ENCODE measurements around the gene GRIA3. TPM values are rescaled to one million over a fixed set of nuclear protein-coding genes. Genes with fewer than 3 reads are reported as not detected.

GRIA3 gene
- total and polyA plus RNA-seq, 2 experiments from 2014 or later = 1.9 to 2.9 TPM

DNA sequence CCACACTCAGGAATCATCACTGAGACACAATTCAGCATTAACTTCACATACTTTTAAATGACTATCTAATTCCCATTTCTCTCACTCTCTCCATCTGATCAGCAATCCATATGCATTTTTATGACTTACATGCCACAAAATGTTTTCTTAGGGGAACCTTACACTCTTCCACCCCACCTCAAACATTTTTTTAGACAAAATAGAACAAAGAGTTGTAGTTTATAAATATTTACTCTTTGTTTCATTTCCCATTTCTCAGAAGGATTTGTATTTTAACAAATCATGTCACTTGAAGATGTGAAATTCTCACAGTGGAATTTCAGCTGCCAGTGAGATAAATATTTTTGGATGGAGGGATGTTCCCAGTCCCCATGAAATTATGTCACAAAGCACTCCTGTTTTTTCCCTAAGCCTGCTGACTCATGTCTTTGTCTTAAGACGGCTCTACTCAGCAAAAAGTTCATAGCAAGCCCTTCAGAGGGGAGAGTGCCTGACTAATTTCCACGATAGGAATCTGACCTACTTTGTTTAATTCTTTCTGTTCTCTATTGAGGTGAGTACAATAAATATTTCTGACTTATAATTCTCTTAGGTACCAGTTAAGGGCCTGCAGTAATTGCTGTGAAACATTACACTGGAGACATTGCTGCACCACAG is 291.1 kb downstream of the GRIA3 start:
- no peaks in the 10 kb centered on the region for H3K4me1 ChIP-seq (ENCODE audit: insufficient read depth)
- no peaks in the 10 kb centered on the region for H3K27me3 ChIP-seq
- H3K9me2 ChIP-seq (replicated peaks; ENCODE audit: insufficient read depth) = no peaks in the 10 kb centered on the region
- no peaks in the 10 kb centered on the region for H4K20me1 ChIP-seq (ENCODE audit: insufficient read depth, poor library complexity, severe bottlenecking)
- H3K27ac ChIP-seq = no peak overlapping the region
- H3K79me2 ChIP-seq = no peaks in the 10 kb centered on the region
- H3K9me3 ChIP-seq (ENCODE audit: low read depth) = no peaks in the 10 kb centered on the region
- no peak for DNase-seq (ENCODE audit: low spot score)
- TF ChIP-seq, protein P1, sequence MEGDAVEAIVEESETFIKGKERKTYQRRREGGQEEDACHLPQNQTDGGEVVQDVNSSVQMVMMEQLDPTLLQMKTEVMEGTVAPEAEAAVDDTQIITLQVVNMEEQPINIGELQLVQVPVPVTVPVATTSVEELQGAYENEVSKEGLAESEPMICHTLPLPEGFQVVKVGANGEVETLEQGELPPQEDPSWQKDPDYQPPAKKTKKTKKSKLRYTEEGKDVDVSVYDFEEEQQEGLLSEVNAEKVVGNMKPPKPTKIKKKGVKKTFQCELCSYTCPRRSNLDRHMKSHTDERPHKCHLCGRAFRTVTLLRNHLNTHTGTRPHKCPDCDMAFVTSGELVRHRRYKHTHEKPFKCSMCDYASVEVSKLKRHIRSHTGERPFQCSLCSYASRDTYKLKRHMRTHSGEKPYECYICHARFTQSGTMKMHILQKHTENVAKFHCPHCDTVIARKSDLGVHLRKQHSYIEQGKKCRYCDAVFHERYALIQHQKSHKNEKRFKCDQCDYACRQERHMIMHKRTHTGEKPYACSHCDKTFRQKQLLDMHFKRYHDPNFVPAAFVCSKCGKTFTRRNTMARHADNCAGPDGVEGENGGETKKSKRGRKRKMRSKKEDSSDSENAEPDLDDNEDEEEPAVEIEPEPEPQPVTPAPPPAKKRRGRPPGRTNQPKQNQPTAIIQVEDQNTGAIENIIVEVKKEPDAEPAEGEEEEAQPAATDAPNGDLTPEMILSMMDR (IDR thresholded peaks at IDR 0.05; ENCODE audit: poor library complexity) = no peak
- no peak for TF ChIP-seq EZH2phosphoT487 (IDR thresholded peaks at IDR 0.05; ENCODE audit: low read depth, severe bottlenecking, unreplicated experiment)
- no peak for TF ChIP-seq EZH2 (IDR thresholded peaks at IDR 0.05; ENCODE audit: borderline replicate concordance)
- no peak overlapping the region for H3K4me2 ChIP-seq
- 41% methylated on average over 2 of the region's 2 CpGs for WGBS (ENCODE audit: low lambda C conversion rate, missing lambda C conversion rate)
- H2AFZ ChIP-seq = no peak overlapping the region
- no peak overlapping the region for H3K4me3 ChIP-seq
- no peaks in the 10 kb centered on the region for H3K36me3 ChIP-seq (replicated peaks; ENCODE audit: insufficient read depth, low read depth)

GRCh38 chrX:123476611-123477219 is 292.6 kb downstream of the GRIA3 start:
- H4K20me1 ChIP-seq (ENCODE audit: insufficient read depth, poor library complexity, severe bottlenecking) = no peaks in the 10 kb centered on the region
- H3K27ac ChIP-seq = no peak overlapping the region
- H3K27me3 ChIP-seq = no peaks in the 10 kb centered on the region
- no peak overlapping the region for H2AFZ ChIP-seq
- no peaks in the 10 kb centered on the region for H3K79me2 ChIP-seq
- H3K4me1 ChIP-seq (ENCODE audit: insufficient read depth) = no peaks in the 10 kb centered on the region
- TF ChIP-seq, protein P1 (IDR thresholded peaks at IDR 0.05; ENCODE audit: poor library complexity) = no peak
- H3K4me3 ChIP-seq = no peak overlapping the region
- H3K36me3 ChIP-seq (replicated peaks; ENCODE audit: insufficient read depth, low read depth) = no peaks in the 10 kb centered on the region
- no peak overlapping the region for H3K4me2 ChIP-seq
- WGBS (ENCODE audit: low lambda C conversion rate, missing lambda C conversion rate) = 57% methylated on average over 5 of the region's 5 CpGs
- H3K9me2 ChIP-seq (replicated peaks; ENCODE audit: insufficient read depth) = no peaks in the 10 kb centered on the region
- no peaks in the 10 kb centered on the region for H3K9me3 ChIP-seq (ENCODE audit: low read depth)
- DNase-seq (ENCODE audit: low spot score) = no peak

DNA sequence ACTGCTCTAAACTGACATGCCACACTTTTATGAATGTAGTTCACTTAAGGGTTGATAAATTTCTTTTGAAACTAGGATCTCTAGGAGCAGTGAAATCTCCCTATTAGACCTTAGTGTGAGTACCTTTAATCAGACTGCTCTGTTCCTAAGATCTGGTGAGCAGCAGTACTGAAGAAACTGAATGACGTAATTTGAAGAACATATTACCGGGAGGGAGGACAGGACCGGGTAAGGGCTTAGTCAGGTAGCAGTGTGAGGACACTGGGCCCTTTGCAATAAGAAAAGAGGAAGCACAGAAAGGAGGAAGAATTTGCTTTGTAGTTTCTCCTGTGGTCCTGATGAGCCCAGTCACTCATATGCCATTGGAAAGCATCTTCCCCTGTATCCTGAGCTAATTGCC is 293.6 kb downstream of the GRIA3 start:
- Histone ChIP-seq H3K27me3 (no peaks in the 10 kb centered on the region), H3K4me1 (ENCODE audit: insufficient read depth) (no peaks in the 10 kb centered on the region), H3K9me2 (replicated peaks; ENCODE audit: insufficient read depth) (no peaks in the 10 kb centered on the region), H3K27ac (no peak overlapping the region), H3K4me2 (no peak overlapping the region), H3K79me2 (no peaks in the 10 kb centered on the region), H3K9me3 (ENCODE audit: low read depth) (no peaks in the 10 kb centered on the region), H4K20me1 (ENCODE audit: insufficient read depth, poor library complexity, severe bottlenecking) (no peaks in the 10 kb centered on the region), H3K36me3 (replicated peaks; ENCODE audit: insufficient read depth, low read depth) (no peaks in the 10 kb centered on the region), H3K4me3 (no peak overlapping the region), H2AFZ (no peak overlapping the region)
- TF ChIP-seq EZH2 (IDR thresholded peaks at IDR 0.05; ENCODE audit: borderline replicate concordance) (no peak), EZH2phosphoT487 (IDR thresholded peaks at IDR 0.05; ENCODE audit: low read depth, severe bottlenecking, unreplicated experiment) (no peak)
- TF ChIP-seq, protein P1 (IDR thresholded peaks at IDR 0.05; ENCODE audit: poor library complexity) = no peak
- 90% methylated on average over 3 of the region's 3 CpGs for WGBS (ENCODE audit: low lambda C conversion rate, missing lambda C conversion rate)
- DNase-seq (ENCODE audit: low spot score) = no peak
